Keratinocyte (primary cell): Measurements from ENCODE around the gene FNDC3B.

Experiments
- EZH2 ChIP-seq: IDR thresholded peaks from one replicate; pipeline ENCODE4 v1.6.1; 2012; ENCODE audit warnings: inconsistent platforms, mild to moderate bottlenecking, low read length, moderate library complexity
- TF ChIP-seq, protein P1 (sequence below), 3 experiments: IDR thresholded peaks in 1 of 3; conservative IDR thresholded peaks in 1 of 3; optimal IDR thresholded peaks in 1 of 3; 2 replicates in 2 of 3; 3 replicates in 1 of 3; pipeline versions ENCODE3 to v1.5.1; 2011; ENCODE audit warnings: low read length in 3 of 3, mild to moderate bottlenecking in 3 of 3, moderate library complexity in 2 of 3, control low read depth in 1 of 3, inconsistent platforms in 1 of 3; ENCODE audit not compliant: insufficient read depth in 2 of 3; ENCODE audit errors: extremely low read depth in 1 of 3

DNA sequence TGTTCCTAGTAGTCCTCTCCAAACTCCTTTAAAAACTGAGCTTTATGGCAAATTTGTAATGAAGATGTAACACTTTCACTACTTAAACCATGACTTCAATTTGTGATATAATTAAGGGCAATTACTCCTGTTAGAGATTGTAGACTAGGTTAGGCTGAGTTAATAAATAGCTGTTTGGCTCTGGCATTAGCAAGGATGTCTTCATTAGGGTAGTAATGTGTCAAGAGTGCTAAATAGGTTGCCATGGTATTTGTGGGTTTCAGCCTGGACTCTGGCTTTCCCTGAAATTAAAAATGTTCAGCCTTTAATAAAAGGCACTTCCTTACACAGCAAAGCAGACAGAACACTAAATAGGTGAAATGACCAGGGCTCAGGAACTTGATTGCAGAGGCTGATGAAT is 337.0 kb downstream of the FNDC3B start:
- TF ChIP-seq, protein P1, sequence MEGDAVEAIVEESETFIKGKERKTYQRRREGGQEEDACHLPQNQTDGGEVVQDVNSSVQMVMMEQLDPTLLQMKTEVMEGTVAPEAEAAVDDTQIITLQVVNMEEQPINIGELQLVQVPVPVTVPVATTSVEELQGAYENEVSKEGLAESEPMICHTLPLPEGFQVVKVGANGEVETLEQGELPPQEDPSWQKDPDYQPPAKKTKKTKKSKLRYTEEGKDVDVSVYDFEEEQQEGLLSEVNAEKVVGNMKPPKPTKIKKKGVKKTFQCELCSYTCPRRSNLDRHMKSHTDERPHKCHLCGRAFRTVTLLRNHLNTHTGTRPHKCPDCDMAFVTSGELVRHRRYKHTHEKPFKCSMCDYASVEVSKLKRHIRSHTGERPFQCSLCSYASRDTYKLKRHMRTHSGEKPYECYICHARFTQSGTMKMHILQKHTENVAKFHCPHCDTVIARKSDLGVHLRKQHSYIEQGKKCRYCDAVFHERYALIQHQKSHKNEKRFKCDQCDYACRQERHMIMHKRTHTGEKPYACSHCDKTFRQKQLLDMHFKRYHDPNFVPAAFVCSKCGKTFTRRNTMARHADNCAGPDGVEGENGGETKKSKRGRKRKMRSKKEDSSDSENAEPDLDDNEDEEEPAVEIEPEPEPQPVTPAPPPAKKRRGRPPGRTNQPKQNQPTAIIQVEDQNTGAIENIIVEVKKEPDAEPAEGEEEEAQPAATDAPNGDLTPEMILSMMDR (optimal IDR thresholded peaks at IDR 0.05 in 1 of 3, IDR thresholded peaks at IDR 0.05 in 1 of 3, conservative IDR thresholded peaks at IDR 0.05 in 1 of 3; ENCODE audit: extremely low read depth in 1 of 3, insufficient read depth in 2 of 3, low read length in 3 of 3): no peak
- no peak for TF ChIP-seq EZH2
